Testis (tissue), 2 donors: ENCODE measurements around the gene PTGES2.

Experiments
- CTCF ChIP-seq, 3 experiments: fragments of 450-650 bp in 2 of 3; fragments of 200-600 bp in 1 of 3; sonication (generic) in 1 of 3; IDR thresholded peaks; one replicate each; pipeline ENCODE4 v1.5.1; 2016 to 2019; ENCODE audit warnings: antibody characterized with exemption in 3 of 3, mild to moderate bottlenecking in 2 of 3, moderate library complexity in 1 of 3
- POLR2A ChIP-seq: fragments of 450-650 bp; IDR thresholded peaks from one replicate; pipeline ENCODE4 v1.6.1; 2017; ENCODE audit warnings: antibody characterized with exemption, mild to moderate bottlenecking, moderate library complexity

GRCh38 chr9:128078504-128079434, 48.8 kb downstream of the PTGES2 start:
- no peak for TF ChIP-seq CTCF (IDR thresholded peaks at IDR 0.05)
- no peak for TF ChIP-seq POLR2A
